ENCODE data around the gene SELL.
"Not testable (repeated sequence)": the region's sequence is repeated elsewhere in the genome, so short reads cannot be mapped to it uniquely, and the experiment has no call there.

Gene SELL

DNA sequence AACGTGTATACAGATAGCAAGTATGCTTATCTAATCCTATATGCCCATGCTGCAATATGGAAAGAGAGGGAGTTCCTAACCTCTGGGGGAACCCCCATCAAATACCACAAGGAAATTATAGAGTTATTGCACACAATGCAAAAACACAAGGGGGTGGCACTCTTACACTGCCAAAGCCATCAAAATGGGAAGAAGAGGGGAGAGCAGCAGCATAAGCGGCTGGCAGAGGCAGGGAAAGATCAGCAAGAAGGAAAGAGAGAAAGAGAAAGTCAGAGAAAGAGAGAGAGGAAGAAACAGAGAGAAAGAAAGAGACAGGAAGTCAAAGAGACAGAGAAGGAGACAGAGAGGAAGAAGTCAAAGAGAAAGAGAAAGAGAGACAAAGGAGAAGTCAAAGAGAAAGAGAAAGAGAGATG is 44.2 kb downstream of the SELL start:
- not testable (repeated sequence) for DNase-seq

DNA sequence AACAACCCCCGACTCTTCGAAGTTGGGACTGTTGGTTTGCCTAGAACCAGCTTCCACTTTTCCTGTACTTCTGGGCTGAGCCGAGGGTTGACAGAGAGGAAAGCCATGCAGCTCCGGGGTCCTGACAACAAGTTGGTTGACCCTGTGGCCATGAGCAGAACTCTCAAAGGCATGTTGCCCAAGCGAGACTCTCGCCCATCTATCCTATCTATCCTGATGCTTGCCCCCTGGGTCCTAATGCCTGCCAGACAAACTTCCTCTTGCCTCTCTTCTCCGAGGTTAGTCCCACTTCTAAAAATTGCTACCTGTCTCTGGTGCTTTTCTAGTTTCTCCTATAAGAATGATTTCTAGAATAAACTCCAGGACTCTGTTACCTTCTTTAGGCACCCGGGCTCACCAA is 48.7 kb downstream of the SELL start:
- DNase-seq, result not testable (repeated sequence)

DNA sequence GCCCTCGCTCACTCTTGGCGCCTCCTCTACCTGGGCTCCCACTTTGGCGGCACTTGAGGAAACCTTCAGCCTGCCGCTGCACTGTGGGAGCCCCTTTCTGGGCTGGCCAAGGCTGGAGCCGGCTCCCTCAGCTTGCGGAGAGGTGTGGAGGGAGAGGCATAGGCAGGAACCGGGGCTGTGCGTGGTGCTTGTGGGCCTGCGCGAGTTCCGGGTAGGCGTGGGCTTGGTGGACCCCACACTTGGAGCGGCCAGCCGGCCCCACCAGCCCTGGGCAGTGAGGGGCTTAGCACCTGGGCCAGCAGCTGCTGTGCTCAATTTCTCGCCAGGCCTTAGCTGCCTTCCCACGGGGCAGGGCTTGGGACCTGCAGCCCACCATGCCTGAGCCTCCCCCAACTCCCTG is 50.4 kb downstream of the SELL start:
- not testable (repeated sequence) for DNase-seq

DNA sequence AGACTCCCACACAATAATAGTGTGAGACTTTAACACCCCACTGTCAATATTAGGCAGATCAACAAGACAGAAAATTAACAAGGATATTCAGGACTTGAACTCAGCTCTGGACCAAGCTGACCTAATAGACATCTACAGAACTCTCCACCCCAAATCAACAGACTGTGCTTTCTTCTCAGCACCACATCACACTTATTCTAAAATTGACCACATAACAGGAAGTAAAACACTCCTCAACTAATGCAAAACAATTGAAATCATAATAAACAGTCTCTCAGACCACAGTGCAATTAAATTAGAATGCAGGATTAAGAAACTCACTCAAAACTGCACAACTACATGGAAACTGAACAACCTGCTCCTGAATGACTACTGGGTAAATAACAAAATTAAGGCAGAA is 52.6 kb downstream of the SELL start:
- not testable (repeated sequence) for DNase-seq

DNA sequence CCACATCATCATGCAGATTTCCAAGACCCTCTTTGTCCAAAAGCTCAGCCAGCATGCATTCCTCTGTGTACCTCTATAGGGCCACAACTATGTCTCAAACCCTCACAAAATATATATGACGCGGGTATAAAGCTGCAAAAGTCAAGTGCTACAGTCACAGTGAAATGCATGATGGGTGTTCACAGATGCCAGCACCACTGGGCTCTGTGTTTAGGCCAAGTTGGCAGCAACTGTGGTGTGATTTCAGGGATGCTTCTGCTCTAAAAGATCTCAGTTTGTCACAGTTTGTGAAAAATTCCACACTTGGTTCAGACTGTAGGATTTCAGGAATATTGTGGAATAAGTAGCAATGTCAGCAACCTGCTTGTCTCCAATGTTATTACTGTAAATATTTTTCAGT is 57.5 kb downstream of the SELL start:
- DNase-seq, result no peak

DNA sequence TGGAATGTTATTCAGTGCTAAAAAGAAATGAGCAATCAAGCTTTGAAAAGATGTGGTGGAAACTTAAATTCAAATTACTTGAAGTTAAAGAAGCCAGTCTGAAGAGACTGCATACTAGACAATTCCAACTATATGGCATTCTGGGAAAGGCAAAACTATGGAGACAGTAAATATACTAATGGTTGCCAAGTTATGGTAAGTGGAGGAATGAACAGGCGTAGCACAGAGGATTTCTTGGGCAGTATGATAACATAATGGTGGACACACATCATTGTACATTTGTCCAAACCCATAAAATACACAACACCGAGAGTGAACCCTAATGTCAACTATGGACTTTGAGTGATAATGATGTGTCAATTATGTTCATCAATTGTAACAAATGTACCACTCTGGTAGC is 60.4 kb downstream of the SELL start:
- no peak for DNase-seq

DNA sequence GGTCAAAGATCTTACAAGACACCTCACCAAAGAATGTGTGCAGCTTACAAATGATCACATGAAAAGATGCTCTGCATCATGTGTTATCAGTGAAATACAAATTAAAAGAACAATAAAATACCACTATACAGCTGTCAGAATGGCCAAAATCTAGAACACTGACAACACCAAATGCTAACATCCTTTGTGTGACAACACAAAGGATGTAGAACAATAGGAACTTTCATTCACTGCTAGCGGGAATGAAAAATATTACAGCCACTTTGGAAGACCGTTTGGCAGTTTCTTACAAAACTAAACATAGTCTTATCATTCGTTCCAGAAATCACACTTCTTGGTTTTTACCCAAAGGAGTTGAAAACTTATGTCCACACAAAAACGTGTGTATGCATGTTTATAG is 60.9 kb downstream of the SELL start:
- no peak for DNase-seq

DNA sequence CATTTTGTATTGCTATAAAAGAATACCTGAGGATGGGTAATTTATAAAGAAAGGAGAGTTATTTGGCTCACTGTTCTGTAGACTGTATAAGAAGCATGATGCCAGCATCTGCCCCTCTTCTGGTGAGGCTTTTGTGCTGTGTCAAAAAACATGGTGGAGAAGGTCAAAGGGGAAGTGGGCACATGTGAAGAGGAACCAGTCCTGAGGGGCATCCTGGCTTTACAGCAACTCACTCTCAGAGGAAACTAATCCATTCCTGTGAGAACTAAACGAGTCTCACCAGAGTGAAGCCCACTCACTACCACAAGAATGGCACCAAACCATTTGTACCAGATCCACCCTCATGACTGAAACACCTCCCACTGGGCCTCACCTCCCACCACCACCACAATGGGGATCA is 62.7 kb downstream of the SELL start:
- DNase-seq, result no peak

DNA sequence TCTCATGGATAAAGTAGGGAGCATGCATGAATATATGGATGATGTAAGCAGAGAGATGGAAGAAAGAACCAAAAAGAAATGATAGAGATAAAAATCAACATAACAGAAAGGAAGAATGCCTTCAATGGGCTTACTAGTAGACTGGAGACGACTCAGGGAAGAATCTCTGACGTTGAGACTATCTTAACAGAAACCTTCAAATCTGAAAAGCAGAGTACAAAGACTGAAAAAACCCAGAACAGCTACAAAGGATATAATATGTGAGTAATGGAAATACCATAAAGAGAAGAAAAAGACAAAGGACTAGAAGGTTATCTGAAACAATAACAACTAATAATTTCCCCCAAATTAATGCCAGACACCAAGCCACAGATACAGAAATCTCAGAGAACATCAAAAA is 63.2 kb downstream of the SELL start:
- DNase-seq, result no peak

DNA sequence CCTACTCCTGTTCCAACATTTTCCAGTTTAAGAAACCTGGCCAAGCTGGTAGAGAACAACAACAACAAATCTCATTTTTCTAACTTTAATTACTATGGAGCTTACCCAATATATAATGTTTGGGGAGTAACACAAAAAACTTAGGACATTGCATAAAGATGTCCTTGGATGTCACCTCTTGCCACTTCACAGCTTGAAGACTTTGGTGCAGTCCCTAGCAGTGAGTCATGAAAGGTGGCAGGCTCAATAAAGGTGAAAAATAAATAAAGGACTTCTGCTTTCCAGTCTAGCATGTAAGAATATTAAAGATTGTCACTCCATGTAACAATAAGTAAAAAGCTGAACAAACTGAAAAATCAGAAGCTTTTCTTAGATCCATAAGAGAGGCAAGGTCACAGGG is 63.9 kb downstream of the SELL start:
- no peak for DNase-seq

DNA sequence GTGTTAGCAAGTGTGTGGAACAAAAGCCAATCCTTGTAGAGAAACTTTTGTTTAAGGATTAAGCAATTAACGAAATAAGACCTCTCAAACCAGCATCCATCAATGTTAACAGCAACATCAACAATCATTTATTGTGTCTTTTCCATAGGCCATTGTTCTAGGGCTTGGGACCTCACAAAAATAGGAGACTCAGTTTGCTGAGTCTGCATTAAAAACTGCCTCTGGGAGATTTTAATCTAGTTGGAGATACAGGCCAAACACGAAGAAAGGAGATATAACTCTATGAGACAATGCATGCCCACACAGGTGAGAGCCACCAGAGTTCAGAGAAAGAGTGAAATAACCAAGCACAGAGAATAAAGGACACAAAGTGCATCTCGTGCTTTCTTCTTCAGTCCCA is 67.1 kb downstream of the SELL start:
- no peak for DNase-seq

All from fibroblast of skin of scalp (primary cell).